Fibroblast of the aortic adventitia (primary cell): ENCODE results near the gene ANKMY1. TPM values are rescaled to one million over a fixed set of nuclear protein-coding genes. Genes with fewer than 3 reads are reported as not detected.

Experiments
- DNase-seq: peaks from one replicate; pipeline ENCODE4 v3.0.0-alpha.2; 2010; ENCODE audit warnings: low read depth
- H3K4me3 ChIP-seq: 2 replicates; pipeline ENCODE4 v1.5.1; 2011; ENCODE audit warnings: low read depth, mild to moderate bottlenecking, control low read depth, low read length, moderate library complexity
- total RNA-seq: library from RNA; depleted of rRNA; stranded (reverse); fragments of >200 nt; gene quantifications from 2 replicates; pipeline ENCODE4 v1.2.3, GENCODE V29; 2012; ENCODE audit warnings: low replicate concordance
- TF ChIP-seq, protein P1 (sequence below): IDR thresholded peaks from 2 replicates; pipeline ENCODE4 v1.5.1; 2011; ENCODE audit warnings: mild to moderate bottlenecking, low read length, control low read depth, inconsistent platforms; ENCODE audit not compliant: insufficient read depth

ANKMY1 gene
- total RNA-seq, 1 donor, result 11.0 TPM

DNA sequence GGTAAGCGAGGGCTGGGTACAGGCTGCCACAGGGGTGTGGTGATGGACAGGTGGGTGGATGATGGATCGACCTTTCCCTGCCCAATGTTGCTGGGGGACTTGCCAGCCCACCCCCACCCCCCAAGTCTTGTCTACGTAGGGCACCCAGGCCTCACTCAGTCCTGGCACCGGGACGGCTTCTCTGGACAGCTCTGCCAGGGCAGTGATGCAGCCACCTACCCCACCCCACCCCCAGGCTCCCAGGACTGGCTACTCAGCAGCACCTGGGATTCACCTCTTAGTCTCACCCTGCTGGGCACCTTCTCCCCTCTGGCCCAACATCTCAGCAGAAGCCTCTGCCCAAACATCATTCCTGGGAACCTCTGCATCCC lies 55.7 kb downstream of the ANKMY1 start:
- TF ChIP-seq, protein P1, sequence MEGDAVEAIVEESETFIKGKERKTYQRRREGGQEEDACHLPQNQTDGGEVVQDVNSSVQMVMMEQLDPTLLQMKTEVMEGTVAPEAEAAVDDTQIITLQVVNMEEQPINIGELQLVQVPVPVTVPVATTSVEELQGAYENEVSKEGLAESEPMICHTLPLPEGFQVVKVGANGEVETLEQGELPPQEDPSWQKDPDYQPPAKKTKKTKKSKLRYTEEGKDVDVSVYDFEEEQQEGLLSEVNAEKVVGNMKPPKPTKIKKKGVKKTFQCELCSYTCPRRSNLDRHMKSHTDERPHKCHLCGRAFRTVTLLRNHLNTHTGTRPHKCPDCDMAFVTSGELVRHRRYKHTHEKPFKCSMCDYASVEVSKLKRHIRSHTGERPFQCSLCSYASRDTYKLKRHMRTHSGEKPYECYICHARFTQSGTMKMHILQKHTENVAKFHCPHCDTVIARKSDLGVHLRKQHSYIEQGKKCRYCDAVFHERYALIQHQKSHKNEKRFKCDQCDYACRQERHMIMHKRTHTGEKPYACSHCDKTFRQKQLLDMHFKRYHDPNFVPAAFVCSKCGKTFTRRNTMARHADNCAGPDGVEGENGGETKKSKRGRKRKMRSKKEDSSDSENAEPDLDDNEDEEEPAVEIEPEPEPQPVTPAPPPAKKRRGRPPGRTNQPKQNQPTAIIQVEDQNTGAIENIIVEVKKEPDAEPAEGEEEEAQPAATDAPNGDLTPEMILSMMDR, result no peak
- no peak overlapping the region for H3K4me3 ChIP-seq
- no peak for DNase-seq

DNA sequence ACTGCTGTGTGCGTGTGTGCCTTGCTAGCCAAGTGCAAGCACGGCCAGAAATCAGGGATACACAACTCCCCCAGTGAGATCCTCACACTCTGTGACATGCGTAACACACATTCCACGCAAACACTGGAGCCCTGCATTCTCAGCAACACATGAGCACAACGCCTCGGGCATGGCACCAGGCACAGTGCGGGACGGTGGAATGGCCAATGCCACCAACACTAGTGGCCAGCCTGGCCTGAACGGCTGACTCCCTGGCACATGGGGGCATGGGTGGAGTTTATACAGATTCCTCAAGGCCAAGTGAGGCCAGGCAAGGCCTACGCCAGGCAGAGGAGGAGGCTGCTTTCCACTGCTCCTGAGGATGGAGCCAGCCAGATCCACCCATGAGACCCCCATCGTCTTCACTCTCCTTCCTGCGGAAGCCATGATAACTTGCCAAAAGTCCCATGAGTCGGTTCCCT lies 56.2 kb downstream of the ANKMY1 start:
- H3K4me3 ChIP-seq, result no peak overlapping the region
- DNase-seq, result no peak
- TF ChIP-seq, protein P1, result no peak

GRCh38 chr2:240500561-240501423 lies 57.0 kb downstream of the ANKMY1 start:
- H3K4me3 ChIP-seq, result no peak overlapping the region
- TF ChIP-seq, protein P1, result no peak
- no peak for DNase-seq

DNA sequence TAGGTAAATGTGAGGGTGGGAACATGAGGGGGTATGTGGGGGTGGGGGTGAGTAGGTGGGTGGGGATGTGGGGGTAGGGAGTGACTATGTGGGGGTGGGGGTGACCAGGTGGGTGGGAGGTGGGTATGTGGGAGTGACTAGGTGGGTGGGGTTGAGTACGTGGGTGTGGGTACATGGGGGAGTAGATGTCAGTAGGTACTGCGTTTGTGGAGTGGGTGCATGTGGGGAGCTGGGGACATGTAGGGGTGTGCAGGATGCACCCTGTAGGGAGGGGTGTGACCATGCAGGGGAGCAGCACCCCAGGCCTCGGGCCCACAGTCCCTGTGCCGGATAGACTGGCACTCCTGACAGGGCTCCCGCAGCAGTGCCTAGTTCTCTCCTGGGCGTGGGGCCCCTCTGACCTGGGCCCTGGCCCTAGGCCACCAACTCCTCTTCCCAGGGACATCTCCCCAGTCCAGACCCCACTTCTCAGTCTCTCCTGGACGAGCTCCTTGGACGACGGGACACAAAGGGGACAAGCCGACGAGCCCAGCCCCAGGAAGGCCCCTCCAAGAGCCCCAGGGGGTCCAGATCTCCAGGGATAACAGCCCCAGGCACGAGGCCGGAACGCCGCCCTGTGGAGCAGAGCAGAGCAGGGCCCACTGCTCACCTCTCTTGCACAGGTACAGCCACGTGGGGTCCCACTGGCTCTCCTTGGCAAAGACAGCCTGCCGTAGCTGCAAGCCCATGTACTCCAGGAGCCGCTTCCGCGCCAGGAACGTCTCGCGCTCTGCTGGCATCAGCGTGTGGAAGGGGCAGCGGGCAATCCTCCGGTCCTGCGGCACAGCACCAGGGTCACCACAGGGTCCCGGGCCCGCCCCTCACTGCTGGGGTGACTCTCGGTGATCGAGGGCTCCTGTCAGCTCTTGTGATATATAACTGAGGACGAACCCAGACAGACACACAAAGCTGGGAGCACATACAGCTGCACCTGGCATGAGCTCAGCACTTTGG lies 58.2 kb downstream of the ANKMY1 start:
- no peak overlapping the region for H3K4me3 ChIP-seq
- TF ChIP-seq, protein P1, result no peak
- no peak for DNase-seq

- no peak overlapping the region for H3K4me3 ChIP-seq
- no peak for DNase-seq
- TF ChIP-seq, protein P1, result no peak
Measured at GRCh38 chr2:240498958-240499260, 58.9 kb downstream of the ANKMY1 start.

DNA sequence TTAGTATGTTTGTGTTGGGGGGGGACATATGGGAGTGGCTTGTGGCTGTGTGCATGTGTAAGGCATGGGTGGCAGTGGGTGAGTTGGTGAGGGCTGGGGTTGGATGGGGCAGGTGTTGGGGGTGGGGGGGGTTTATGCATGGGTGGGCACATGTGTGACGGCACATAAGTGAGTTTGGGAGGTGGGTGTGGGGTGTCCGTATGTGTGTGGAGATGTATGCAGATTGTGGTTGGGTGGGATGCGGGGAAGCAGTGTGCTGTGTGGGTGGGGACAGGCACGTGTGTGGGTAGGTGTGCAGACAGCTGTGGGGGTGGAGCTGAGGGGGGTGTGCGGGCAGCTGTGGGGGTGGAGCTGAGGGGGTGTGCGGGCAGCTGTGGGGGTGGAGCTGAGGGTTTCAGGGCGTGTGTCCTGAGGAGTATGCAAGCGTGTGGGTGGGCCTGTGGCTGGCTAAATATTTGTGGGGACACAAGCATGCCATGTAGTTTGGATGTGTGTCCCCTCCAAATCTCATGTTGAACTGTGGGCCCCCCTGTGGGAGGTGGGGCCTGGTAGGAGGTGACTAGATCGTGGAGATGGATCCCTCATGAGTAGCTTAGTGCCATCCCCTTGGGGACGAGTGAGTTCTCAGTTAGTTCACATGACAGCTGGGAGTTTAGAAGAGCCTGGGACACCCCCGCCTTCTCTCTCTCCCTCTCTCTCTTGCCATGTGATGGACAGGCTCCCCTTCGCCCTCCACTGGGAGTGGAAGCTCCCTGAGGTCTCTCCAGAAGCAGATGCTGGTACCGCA lies 59.4 kb downstream of the ANKMY1 start:
- H3K4me3 ChIP-seq, result no peak overlapping the region
- DNase-seq, result no peak
- TF ChIP-seq, protein P1, result no peak
